GM18861 (cell line): ENCODE data around the gene CDK14.

Experiments
- ATAC-seq: cut with Tn5 transposase; IDR thresholded peaks from one replicate; pipeline ENCODE4 v1.9.1; 2021; ENCODE audit not compliant: unreplicated experiment

The CDK14 gene

GRCh38 chr7:91080351-91080750 lies 484.2 kb downstream of the CDK14 start:
- no peak for ATAC-seq

- no peak for ATAC-seq
These were observed 485.9 kb downstream of the CDK14 start for GRCh38 chr7:91082038-91082437.

- peak; percentile 54 for ATAC-seq
These were observed 486.9 kb downstream of the CDK14 start for GRCh38 chr7:91082852-91083495.

- no peak for ATAC-seq
These were observed 487.9 kb downstream of the CDK14 start for GRCh38 chr7:91083855-91084644.

GRCh38 chr7:91085175-91085574 lies 489.1 kb downstream of the CDK14 start:
- ATAC-seq = no peak

GRCh38 chr7:91086200-91086599 lies 490.1 kb downstream of the CDK14 start:
- no peak for ATAC-seq

GRCh38 chr7:91088156-91088555 lies 492.0 kb downstream of the CDK14 start:
- no peak for ATAC-seq

GRCh38 chr7:91088691-91089090 lies 492.6 kb downstream of the CDK14 start:
- no peak for ATAC-seq

GRCh38 chr7:91089382-91089963 lies 493.4 kb downstream of the CDK14 start:
- ATAC-seq = peak; percentile 84

GRCh38 chr7:91090684-91091083 lies 494.6 kb downstream of the CDK14 start:
- ATAC-seq = no peak

- no peak for ATAC-seq
These were observed 495.5 kb downstream of the CDK14 start for GRCh38 chr7:91091631-91092030.

- ATAC-seq = no peak
These were observed 497.1 kb downstream of the CDK14 start for GRCh38 chr7:91093181-91093580.

- no peak for ATAC-seq
These were observed 502.4 kb downstream of the CDK14 start for GRCh38 chr7:91098566-91098965.

GRCh38 chr7:91103363-91103762 lies 507.2 kb downstream of the CDK14 start:
- no peak for ATAC-seq

GRCh38 chr7:91107460-91107859 lies 511.3 kb downstream of the CDK14 start:
- no peak for ATAC-seq

- ATAC-seq = no peak
These were observed 513.1 kb downstream of the CDK14 start for GRCh38 chr7:91109200-91109599.

- ATAC-seq = no peak
These were observed 516.8 kb downstream of the CDK14 start for GRCh38 chr7:91112902-91113341.

GRCh38 chr7:91114232-91114631 lies 518.1 kb downstream of the CDK14 start:
- no peak for ATAC-seq

GRCh38 chr7:91126762-91127161 lies 530.6 kb downstream of the CDK14 start:
- no peak for ATAC-seq

- ATAC-seq = no peak
These were observed 531.2 kb downstream of the CDK14 start for GRCh38 chr7:91127325-91127724.

GRCh38 chr7:91127959-91128358 lies 531.8 kb downstream of the CDK14 start:
- no peak for ATAC-seq

- no peak for ATAC-seq
These were observed 532.7 kb downstream of the CDK14 start for GRCh38 chr7:91128683-91129348.
